ENCODE data around the gene CST9. TPM values are rescaled to one million over a fixed set of nuclear protein-coding genes. Genes with fewer than 3 reads are reported as not detected.
A peak's percentile ranks its signal among the peaks of the same experiment; 100 is the strongest.

Gene CST9
- total and polyA plus RNA-seq, 2 donors from 2014 or later, result not detected

GRCh38 chr20:23568320-23568970 lies 37.3 kb downstream of the CST9 start, which contains the start of gene CST9L:
Gene CST9L, minus strand, starts transcription at chr20:23568484. Its CDS starts 34 bp downstream, at chr20:23568450.
- Histone ChIP-seq H3K27me3 (ENCODE audit: control insufficient read depth, insufficient read depth, low read length) (no peaks in the 10 kb centered on the region), H3K4me3 (ENCODE audit: low read length in 3 of 3) (no peak within 1 kb of the TSS), H3K4me1 (ENCODE audit: control insufficient read depth in 2 of 3, insufficient read depth in 2 of 3, low read depth in 1 of 3, low read length in 3 of 3) (no peaks in the 10 kb centered on the region), H3K36me3 (ENCODE audit: control insufficient read depth in 2 of 3, insufficient read depth in 3 of 3, low read length in 3 of 3) (no peaks in the 10 kb centered on the region), H3K9ac (ENCODE audit: low read length in 3 of 3) (no peak within 1 kb of the TSS), H3K9me3 (ENCODE audit: control insufficient read depth in 2 of 3, insufficient read depth in 1 of 3, low read length in 3 of 3) (no peaks in the 10 kb centered on the region), H3K27ac (ENCODE audit: low read depth in 2 of 2, low read length in 2 of 2) (no peak within 1 kb of the TSS)
- TF ChIP-seq CTCF (IDR thresholded peaks at IDR 0.05; ENCODE audit: borderline replicate concordance, extremely low read depth, insufficient read depth), result no peak
- FAIRE-seq (no peak), DNase-seq (peak in 3 of 5 donors; percentile 4 to 21 (median 18))
- intact Hi-C loops (cut with DNase I), result no loop called here

- FAIRE-seq (no peak), DNase-seq (no peak)
- intact Hi-C loops (cut with DNase I), result no loop called here
- no peaks in the 10 kb centered on the region for H3K4me1 ChIP-seq (ENCODE audit: control insufficient read depth in 2 of 3, insufficient read depth in 2 of 3, low read depth in 1 of 3, low read length in 3 of 3)
- H3K9ac ChIP-seq (ENCODE audit: low read length in 3 of 3), result no peak overlapping the region
- no peaks in the 10 kb centered on the region for H3K36me3 ChIP-seq (ENCODE audit: control insufficient read depth in 2 of 3, insufficient read depth in 3 of 3, low read length in 3 of 3)
- H3K27ac ChIP-seq (ENCODE audit: low read depth in 2 of 2, low read length in 2 of 2), result no peak overlapping the region
- H3K27me3 ChIP-seq (ENCODE audit: control insufficient read depth, insufficient read depth, low read length), result no peaks in the 10 kb centered on the region
- no peak for TF ChIP-seq CTCF (IDR thresholded peaks at IDR 0.05; ENCODE audit: borderline replicate concordance, extremely low read depth, insufficient read depth)
- peaks cover 0 to 12% (median 0%) of the 10 kb centered on the region in 3 donors for H3K9me3 ChIP-seq (ENCODE audit: control insufficient read depth in 2 of 3, insufficient read depth in 1 of 3, low read length in 3 of 3)
- H3K4me3 ChIP-seq (ENCODE audit: low read length in 3 of 3), result no peak overlapping the region
Measured at GRCh38 chr20:23566199-23566932, 39.4 kb downstream of the CST9 start.

- DNase-seq, result no peak
- no peak for FAIRE-seq
- no peaks in the 10 kb centered on the region for H3K36me3 ChIP-seq (ENCODE audit: control insufficient read depth in 2 of 3, insufficient read depth in 3 of 3, low read length in 3 of 3)
- no peaks in the 10 kb centered on the region for H3K4me1 ChIP-seq (ENCODE audit: control insufficient read depth in 2 of 3, insufficient read depth in 2 of 3, low read depth in 1 of 3, low read length in 3 of 3)
- H3K27ac ChIP-seq (ENCODE audit: low read depth in 2 of 2, low read length in 2 of 2), result no peak overlapping the region
- TF ChIP-seq CTCF (IDR thresholded peaks at IDR 0.05; ENCODE audit: borderline replicate concordance, extremely low read depth, insufficient read depth), result no peak
- intact Hi-C loops (cut with DNase I), result no loop called here
- H3K4me3 ChIP-seq (ENCODE audit: low read length in 3 of 3), result no peak overlapping the region
- H3K9ac ChIP-seq (ENCODE audit: low read length in 3 of 3), result no peak overlapping the region
- peaks cover 0 to 14% (median 0%) of the 10 kb centered on the region in 3 donors for H3K9me3 ChIP-seq (ENCODE audit: control insufficient read depth in 2 of 3, insufficient read depth in 1 of 3, low read length in 3 of 3)
- no peaks in the 10 kb centered on the region for H3K27me3 ChIP-seq (ENCODE audit: control insufficient read depth, insufficient read depth, low read length)
Measured at GRCh38 chr20:23565503-23566045, 40.1 kb downstream of the CST9 start.
